AG04449 (cell line): ENCODE measurements around the gene PI4KB.
"Not testable (repeated sequence)": the region's sequence is repeated elsewhere in the genome, so short reads cannot be mapped to it uniquely, and the experiment has no call there.

Source experiments
- CTCF ChIA-PET: fragments of 350-600 bp; formaldehyde crosslinking; extraction: SDS; loops from one replicate; lab custom pipeline; 2021; ENCODE audit warnings: antibody characterized with exemption; lab: Yijun Ruan, JAX
- POLR2A ChIA-PET: fragments of 400-600, 350-600 bp; formaldehyde crosslinking; extraction: SDS; loops from one replicate; lab custom pipeline; 2020; ENCODE audit warnings: antibody characterized with exemption, inconsistent platforms; lab: Yijun Ruan, JAX
- DNase-seq: peaks from one replicate; pipeline ENCODE4 v3.0.0-alpha.2; 2010; ENCODE audit warnings: low read depth, low spot score
- H3K4me3 ChIP-seq: 2 replicates; pipeline ENCODE4 v1.5.1; 2011; ENCODE audit warnings: low read depth, mild to moderate bottlenecking, control low read depth, low read length
- TF ChIP-seq, protein P1 (sequence below): IDR thresholded peaks from one replicate; pipeline ENCODE4 v1.5.1; 2011; ENCODE audit warnings: mild to moderate bottlenecking, moderate library complexity, low read length, control low read depth, inconsistent platforms; ENCODE audit not compliant: insufficient read depth; ENCODE audit errors: missing control alignments

Gene PI4KB

DNA sequence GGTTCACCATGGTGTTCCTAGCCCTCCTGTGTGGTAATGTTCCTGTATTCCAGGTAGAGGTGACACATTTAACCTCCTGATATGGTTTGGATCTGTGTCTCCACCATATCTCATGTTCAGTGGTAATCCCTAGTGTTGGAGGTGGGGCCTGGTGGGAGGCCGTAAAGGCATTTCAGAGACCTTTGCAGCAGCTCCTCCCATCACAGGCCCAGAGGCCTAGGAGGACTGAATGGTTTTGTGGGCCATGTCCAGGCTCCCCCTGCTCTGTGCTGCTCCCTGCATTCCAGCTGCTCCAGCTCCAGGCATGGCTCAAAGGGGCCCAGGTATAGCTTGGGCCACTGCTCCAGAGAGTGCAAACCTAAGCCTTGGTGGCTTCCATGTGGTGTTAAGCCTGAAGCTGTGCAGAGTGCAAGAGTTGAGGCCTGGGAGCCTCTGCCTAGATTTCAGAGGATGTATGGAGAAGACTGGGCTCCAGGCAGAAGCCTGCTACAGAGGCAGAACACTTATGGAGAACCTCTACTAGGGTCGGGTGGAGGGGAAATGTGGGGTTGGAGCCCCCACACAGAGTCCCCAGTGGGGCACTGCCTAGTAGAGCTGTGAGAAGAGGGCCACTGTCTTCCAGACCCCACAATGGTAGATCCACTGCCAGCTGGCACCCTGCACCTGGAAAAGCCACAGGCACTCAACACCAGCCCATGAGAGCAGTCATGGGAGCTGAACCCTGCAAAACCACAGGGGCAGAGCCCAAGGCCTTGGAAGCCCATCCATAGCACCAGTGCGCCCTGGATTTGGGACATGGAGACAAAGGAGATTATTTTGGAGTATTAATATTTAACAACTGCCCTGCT is 35.3 kb upstream of the PI4KB start:
- no peak for DNase-seq
- TF ChIP-seq, protein P1, sequence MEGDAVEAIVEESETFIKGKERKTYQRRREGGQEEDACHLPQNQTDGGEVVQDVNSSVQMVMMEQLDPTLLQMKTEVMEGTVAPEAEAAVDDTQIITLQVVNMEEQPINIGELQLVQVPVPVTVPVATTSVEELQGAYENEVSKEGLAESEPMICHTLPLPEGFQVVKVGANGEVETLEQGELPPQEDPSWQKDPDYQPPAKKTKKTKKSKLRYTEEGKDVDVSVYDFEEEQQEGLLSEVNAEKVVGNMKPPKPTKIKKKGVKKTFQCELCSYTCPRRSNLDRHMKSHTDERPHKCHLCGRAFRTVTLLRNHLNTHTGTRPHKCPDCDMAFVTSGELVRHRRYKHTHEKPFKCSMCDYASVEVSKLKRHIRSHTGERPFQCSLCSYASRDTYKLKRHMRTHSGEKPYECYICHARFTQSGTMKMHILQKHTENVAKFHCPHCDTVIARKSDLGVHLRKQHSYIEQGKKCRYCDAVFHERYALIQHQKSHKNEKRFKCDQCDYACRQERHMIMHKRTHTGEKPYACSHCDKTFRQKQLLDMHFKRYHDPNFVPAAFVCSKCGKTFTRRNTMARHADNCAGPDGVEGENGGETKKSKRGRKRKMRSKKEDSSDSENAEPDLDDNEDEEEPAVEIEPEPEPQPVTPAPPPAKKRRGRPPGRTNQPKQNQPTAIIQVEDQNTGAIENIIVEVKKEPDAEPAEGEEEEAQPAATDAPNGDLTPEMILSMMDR, result no peak
- CTCF ChIA-PET, result no interaction called here
- POLR2A ChIA-PET, result no interaction called here
- H3K4me3 ChIP-seq, result no peak overlapping the region

DNA sequence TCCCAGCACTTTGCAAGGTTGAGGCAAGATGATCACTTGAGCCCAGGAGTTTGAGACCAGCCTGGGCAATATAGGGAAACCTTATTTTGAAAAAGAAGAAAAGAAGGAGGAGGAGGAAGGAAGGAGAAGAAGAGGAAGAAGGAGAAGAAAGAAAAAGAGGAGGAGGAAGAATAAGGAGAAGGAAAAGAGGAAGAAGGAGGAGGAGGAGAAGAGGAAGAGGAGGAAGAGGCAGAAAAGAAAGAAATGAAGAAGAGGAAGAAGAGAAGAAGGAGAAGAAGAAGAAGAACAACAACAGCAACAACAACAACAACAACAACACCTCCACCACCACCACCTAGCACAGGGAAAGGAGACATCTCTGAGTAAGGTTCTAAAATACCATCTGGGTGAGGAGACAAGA is 34.7 kb upstream of the PI4KB start:
- H3K4me3 ChIP-seq, result no peak overlapping the region
- DNase-seq, result no peak
- ChIA-PET POLR2A (no interaction called here), CTCF (interaction anchor here (1.8 kb wide), 1 partner anchor 22 kb away, joined by 5 read pairs; no protein-coding TSS in a partner anchor)
- TF ChIP-seq, protein P1, result no peak

DNA sequence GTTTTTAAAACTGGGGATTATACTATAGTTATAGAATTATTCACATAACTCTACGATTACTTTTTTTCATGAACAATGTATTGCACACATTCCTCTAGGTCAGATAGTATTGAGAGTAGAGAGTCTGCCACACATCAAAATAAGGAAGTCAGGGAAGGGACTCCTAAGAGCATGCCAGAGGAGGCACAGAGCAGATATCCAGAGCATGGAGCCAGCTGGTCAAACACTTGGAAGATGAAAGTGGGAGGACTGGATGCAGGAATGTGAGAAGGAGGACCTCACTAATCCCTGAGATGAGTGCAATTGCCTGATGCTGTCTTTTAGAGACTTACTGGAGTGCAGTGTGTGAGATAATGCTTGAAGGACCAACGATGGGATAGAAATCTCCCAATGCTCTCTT is 29.5 kb upstream of the PI4KB start:
- H3K4me3 ChIP-seq, result no peak overlapping the region
- POLR2A ChIA-PET, result no interaction called here
- CTCF ChIA-PET, result interaction anchor here (3.6 kb wide), 1 partner anchor 17 kb away, joined by 31 read pairs; no protein-coding TSS in a partner anchor
- TF ChIP-seq, protein P1, result no peak
- DNase-seq, result no peak

DNA sequence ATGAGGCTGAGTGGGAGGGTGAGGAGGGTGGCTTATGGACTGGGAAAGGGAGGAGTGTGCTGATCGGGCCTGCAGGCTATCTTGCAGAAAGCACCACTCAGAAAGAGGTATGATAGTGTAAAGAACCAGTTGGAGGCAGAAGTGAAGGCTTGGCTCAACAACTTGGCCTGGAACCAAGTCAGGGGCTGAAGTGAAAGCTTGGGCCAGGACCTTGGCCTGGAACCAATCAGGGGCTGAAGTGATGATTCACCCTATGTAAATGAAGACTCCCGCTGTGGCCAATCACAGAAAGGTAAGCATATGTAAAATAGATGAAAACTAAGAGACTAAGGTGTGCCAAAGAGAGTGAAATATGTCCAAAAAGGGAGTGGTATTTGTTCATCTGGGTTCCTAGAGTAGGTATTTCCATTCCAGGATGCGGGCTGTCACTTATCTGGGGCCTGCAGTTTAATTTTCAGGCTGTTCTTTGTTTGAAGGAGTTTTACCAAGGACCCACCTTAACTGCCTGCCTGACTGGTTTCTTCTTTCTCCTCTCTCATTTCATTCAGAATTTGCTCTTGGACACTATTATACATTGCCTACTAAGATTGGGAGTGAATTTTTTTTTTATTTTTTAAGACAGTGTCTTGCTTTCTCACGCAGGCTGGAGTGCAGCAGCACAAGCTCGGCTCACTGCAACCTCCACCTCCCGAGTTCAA is 25.0 kb upstream of the PI4KB start:
- CTCF ChIA-PET, result interaction anchor here (0.7 to 5.4 kb wide), 2 partner anchors 11 to 23 kb away, joined by 3 to 52 read pairs; no protein-coding TSS in a partner anchor
- TF ChIP-seq, protein P1, result no peak
- POLR2A ChIA-PET, result interaction anchor here (0.6 kb wide), 1 partner anchor 1260 kb away, joined by 4 read pairs; no protein-coding TSS in a partner anchor
- no peak for DNase-seq
- no peak overlapping the region for H3K4me3 ChIP-seq

DNA sequence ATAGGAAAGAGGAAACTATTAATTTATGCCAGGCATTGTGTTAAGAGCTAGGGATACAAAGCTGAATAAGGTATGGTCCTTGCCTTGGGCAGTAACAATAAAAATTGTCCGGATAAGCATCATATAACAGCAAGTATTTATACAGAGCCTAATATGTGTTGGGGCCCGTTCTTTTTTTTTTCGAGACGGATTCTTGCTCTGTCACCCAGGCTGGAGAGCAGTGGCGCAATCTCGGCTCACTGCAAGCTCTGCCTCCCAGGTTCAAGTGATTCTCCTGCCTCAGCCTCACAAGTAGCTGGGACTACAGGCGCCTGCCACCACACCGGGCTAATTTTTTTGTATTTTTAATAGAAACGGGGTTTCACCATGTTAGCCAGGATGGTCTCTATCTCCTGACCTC is 23.1 kb upstream of the PI4KB start:
- POLR2A ChIA-PET, H3K4me3 ChIP-seq, DNase-seq: not testable (repeated sequence)
- CTCF ChIA-PET, result interaction anchor here (1.2 to 5.4 kb wide), 2 partner anchors 9 to 12 kb away, joined by 3 to 52 read pairs; no protein-coding TSS in a partner anchor

DNA sequence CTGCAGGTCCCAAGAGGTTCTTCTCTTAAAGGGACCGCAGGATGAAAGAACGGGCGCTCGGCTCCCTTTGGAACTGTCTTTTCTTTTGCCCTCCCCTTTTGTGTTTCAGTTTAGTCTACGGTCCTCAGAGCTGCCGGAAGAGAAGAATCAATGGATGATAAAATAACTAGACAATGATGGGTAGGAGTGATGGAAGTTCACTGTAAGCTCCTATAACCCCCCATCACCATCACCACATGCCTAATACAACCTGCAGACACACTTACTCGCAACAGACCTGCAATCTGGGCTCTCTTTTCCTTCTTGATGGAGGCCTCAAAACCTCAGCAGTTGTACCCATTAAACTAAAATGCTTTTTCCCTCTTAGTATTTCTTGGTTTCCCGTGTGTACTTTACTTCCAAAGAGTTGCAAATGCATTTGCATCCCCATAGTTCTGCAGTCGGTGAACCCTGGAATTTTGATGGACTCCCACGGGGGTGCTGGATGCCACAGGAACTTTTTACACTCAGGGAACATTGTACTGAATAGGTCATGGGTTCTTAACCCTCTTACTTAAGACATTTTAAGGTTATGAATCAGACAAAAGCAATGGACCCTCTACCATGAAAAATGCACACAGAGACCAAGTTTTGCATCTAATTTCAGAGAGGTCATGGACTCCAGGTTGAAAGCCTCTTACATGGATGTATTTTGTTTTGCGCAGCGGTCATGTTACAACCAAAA is 20.5 kb upstream of the PI4KB start:
- peak overlapping the region; percentile 61 for H3K4me3 ChIP-seq
- DNase-seq, result no peak
- TF ChIP-seq, protein P1, result no peak
- POLR2A ChIA-PET, result interaction anchor here (0.5 kb wide), 1 partner anchor 124 kb away, joined by 3 read pairs; no protein-coding TSS in a partner anchor
- CTCF ChIA-PET, result interaction anchor here (0.8 to 1.4 kb wide), 2 partner anchors 36 to 51 kb away, joined by 3 to 4 read pairs; no protein-coding TSS in a partner anchor
